GM19397 (cell line): ENCODE data around the gene HIF3A.
"Not testable (repeated sequence)": the region's sequence is repeated elsewhere in the genome, so short reads cannot be mapped to it uniquely, and the experiment has no call there.

Experiments
- ATAC-seq: cut with Tn5 transposase; IDR thresholded peaks from one replicate; pipeline ENCODE4 v1.9.1; 2021; ENCODE audit warnings: mild to moderate bottlenecking, moderate library complexity; ENCODE audit not compliant: unreplicated experiment

Gene HIF3A

DNA sequence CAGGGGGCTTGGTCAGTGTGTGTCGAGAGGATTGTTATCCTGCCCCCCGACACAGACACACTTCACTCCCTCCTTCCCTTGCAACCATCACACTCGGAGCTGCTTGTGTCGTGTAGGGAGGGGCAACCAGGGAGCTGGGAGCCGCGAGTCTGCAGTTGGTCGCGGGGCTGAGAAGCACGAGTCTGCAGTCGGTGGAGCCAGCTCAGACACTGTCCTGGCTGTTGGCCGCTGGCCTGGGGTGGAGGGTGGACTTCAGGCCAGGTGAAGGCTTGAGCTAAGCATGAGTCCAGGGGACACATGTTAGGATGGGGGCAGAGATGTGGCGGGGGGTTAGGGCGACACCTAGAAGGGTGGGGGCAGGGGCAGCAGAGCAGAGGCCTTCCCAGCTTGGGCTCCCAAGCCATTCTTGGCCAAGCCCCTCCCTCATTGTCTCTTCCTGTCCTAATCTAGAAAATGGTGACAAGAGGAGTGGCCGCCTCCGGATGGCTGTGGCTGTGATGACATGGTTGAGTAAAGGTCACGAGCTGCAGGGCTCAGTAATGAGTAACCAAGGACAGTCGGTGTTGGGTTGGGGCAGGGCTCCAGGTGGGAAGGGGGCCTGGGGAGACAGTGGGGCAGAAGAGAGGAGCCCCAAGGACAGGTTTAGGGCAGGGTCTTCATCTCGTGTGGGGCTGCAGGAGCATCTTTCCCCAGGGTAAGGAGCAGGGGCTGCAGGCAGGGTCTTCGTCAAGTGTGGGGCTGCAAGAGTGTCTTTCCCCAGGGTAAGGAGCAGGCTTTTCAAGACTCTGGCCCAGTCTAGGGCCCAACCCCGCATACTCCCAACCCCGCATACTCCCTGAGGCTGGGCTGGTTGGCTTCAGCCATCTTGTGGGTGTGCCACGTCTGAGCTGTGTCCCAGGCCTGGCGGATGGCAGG lies 58.6 kb downstream of the HIF3A start:
- no peak for ATAC-seq

- ATAC-seq: no peak
Observed at GRCh38 chr19:46356149-46357055, 59.6 kb downstream of the HIF3A start.

DNA sequence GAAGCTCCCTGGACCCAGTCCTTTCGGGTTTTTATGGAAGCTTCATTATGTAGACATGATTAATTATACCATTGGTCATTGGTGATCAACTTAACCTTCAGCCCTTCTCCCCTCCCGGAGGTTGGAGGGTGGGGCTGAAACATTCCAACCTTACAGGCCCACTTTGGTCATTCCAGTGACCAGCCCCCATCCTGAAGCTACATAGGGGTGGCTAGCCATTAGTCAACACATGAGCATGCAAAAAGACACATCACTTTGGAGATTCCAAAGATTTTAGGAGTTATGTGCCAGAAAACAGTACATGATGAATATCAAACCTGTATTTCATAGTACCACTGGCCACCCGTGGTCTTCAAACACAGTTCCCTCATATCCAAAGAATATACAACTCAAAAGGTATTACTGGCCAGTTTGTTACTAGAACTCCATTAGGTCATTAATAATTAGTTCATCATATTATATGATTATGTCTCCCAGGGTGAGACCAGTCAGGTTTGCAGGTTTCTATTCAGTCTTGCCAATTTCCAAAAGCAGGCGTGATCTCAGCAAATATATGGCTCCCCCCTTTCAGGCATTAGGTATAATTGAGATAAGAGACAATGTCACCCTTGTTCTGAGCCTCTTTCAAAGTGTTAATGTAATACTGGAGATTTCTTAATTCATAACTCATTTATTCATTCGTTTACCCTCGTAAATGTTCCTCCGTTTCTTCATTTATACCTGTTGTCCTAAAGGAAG lies 61.2 kb downstream of the HIF3A start:
- ATAC-seq: no peak

DNA sequence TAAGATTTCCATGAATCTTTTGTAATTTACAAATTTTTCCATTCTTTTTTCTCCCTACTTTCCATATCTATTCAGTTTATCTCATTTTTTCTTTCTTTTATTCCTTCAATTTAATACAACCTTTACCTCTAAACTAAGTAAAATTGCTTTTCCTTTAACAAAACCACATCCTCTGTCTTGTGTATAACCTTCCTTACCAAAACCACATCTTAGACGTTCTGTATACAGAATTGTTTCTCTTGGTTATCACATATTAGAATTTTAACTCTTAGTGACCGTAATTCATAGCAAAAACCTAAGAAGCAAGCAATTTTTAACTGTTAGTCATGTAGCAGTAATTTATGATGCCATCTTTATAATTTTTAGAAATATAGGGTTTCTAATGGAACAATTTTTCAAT lies 65.1 kb downstream of the HIF3A start:
- ATAC-seq: no peak

DNA sequence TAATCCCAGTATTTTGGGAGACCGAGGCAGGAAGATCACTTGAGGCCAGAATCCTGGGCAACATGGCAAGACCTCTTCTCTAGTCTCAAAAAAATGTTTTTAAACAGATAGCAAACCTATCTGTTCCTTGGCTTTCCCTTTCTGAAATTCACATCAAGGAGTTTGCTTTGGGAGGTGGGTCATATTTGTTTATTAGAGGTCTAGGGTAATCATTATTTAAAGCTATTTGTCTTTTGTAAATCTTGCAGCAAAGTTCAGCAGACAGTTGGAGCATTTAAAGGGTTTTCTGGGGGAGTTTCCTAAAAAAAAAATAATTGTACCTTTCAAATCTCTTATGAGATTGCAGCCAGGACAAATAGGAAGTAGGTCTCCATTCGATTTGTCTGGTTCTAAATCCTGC lies 67.5 kb downstream of the HIF3A start:
- ATAC-seq: no peak

DNA sequence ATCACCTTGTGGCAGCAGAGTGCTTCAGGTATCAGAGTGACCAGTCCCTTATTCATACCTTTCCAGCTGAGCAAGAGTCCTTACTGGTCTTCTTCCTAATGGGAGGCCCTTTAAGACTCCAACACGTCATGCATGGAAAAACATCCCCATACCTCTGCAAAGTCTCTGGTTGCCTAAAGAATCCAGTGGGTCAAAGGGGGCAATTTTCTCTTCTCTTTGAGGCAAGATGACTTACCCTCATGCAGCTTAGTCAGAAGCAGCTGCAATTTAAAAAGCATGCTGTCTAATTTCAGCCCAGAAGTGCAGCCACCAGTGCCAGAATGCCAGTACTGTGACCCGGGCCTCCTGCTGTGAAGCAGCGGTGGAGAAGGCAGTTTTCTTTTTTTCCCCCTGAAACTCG lies 68.7 kb downstream of the HIF3A start:
- no peak for ATAC-seq

DNA sequence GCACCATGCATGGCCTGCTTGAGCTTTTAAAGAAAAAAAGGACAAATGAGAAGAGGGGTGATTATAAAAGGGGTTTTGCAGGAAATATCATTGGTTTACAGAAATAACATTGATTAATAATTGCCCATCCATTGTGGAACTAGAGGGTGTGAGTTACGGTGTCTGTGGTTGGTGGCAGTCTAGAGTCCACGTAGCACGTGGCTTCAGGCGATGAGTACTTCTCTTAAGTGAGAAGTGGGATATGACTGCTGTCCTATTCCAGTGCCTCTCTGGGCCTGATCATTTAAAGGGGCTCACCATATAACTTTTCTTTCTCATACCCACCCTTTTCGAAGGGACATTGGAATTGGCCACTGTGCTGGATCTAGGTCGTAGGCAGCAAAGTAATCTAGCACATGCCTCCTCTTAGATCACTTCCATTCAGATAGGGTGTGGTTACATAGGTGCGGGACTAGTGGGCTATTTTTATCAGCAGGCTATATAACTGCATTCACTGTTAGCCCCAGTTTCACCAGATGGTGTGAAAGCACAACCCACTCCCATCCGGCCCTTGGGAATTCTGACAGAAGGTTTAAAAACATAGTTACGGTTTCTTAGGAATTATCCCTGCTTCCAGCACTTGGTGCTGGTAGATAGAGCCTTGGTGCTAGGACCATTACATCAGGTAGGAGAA lies 69.9 kb downstream of the HIF3A start:
- ATAC-seq: no peak

GRCh38 chr19:46367426-46367825 lies 70.6 kb downstream of the HIF3A start:
- ATAC-seq: no peak

DNA sequence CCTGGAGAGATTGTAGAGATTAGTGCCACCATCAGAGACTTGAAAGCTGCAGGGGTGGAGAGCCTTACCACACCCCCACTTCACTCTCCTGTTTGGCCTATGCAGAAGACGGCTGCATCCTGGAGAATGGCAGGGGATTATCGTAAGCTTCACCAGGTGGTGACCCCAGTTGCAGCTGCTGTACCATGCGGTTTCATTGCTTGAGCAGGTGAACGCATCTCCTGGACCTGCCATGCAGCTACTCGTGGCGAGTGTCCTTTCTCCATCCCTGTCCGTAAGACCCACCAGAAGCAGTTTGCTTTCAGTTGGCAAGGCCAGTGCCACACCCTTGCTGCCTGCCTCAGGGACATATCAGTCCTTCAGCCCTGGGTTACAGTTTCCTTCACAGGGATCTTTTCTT lies 71.3 kb downstream of the HIF3A start:
- ATAC-seq: no peak

GRCh38 chr19:46369817-46370216 lies 73.0 kb downstream of the HIF3A start:
- no peak for ATAC-seq

- no peak for ATAC-seq
Observed at GRCh38 chr19:46371371-46371901, 74.6 kb downstream of the HIF3A start.

DNA sequence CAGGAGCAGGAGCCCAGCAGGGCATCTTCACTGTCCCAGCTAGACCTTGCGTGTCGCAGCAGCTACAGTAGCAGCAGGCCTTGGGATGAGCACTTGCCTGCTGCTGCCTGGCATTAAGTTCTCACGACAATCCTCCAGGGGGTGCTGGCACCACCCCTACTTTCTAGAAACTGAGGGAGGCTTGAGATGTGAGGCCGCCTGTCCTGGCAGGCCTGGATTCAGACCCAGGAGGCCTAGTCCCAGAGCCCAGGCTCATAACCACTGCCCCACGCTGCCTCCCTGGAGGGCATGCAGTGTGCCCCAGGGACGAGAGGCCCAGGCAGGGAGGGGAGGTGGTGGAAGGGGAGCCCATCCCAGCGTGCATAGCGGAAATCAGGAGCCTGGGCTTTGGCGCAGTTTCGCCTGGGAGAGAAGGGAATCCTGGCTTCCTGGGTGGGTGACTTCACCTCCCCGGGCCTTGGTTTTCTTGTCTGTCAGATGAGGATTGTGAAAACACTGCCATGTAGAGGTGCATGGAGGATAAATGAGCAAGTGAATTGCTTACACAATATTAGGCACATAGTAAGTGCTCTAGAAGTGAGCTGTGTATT lies 76.2 kb downstream of the HIF3A start:
- ATAC-seq: no peak

DNA sequence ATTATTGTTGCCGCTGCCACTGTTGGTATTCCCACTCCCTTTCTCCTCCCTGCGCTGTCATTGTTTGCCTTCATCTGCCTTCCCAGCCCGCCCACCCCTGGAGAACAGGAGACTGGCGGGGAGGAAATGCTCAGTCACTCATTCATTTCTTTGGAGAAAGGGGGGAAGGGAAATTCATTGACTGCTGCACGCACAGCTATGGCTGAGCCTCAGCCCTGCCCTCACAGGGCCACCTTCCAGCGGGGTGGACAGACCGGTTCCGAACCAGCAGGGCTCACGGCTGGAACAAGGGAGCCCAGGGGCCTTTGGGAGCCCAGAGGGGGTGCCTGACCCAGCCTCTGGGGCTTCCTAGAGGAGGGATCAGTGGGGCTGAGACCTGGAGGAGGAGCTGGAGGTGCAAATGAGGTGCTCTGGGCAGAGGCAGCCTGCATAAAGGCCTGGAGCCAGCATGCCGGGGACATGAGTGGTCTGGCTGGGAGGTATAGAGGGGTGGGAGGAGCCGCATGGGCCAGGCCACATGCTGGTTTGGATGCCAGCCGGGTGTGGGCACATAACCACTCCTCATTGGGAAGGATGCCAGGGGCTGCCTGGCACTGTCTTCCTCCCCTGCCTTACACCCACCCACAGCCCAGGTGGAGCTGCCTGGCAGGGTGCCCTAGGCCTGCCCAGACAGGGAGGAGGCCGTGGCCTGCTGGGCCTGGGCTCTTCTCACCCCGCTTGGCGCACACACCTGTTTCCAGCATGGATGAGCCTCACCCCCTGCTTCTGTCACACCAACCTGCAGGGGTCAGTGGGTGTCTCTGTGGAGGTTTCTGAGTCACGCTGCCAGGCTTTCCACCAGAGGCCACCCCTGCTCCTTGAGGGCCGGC lies 76.9 kb downstream of the HIF3A start:
- no peak for ATAC-seq

GRCh38 chr19:46374536-46375475 lies 78.0 kb downstream of the HIF3A start:
- ATAC-seq: no peak

DNA sequence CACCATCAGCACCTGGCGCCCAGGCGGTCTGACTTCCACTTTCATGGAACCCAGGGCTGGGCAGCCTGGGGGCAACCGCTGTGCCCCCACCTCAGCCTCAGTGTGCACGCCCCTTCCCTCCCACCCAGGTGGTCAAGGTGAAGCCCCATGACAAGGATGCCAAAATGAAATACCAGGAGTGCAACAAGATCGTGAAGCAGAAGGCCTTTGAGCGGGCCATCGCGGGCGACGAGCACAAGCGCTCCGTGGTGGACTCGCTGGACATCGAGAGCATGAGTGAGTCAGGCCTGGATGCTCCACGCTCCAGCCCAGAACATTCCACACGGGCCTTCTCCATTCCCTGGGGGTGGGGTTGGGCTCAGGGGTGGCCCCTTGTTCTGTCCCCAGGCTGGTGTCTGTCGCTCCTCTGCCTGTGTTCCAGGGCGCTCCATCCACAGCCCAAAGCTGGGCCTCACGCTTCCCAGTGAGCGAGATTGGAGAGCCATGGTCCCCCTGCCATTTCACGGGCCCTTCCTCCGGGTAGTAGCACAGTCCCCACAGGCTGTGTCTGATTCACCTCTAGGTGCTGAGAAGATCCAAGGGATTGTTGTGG lies 78.7 kb downstream of the HIF3A start:
- ATAC-seq: not testable (repeated sequence)

DNA sequence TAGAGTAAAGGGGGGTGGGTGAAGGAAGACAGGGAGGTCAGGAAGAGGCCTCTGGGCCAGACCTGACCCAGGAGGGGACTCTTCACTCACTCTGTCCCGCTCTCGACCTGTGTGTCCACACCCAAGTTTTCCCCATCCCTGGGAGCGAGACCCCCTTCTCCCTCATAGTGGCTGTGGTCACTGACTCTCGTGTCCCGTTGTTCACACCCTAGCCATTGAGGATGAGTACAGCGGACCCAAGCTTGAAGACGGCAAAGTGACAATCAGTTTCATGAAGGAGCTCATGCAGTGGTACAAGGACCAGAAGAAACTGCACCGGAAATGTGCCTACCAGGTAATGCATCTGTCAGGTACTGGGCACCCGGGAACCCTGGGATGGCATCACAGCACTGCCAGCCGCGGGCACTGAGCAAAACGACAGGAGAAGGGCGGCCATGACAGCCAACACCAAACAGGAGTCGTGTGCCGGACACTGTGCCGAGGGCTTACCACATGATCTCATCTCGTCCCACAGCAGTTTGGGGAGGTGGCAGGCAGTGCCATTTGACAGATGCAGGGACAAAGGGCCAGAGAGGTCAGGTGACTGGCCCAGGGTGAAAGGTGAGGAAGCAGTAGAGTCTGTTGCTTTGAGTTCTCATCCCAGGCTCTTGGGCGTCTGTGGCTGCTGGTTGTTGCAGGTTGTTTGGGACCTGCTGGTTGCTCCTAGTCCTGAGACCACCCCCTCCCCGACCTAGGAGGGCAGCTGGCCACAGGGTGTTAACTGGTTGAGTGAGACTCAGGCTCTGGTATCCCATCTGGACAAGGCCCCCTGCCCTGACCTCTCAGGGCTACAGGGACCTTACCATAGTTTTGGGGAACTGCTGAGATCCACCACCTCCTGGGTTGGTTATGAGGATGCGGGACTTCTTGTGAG lies 79.7 kb downstream of the HIF3A start:
- ATAC-seq: no peak
